Fibroblast of upper back skin (primary cell): ENCODE results near the gene PUSL1.
"Not testable (repeated sequence)": the region's sequence is repeated elsewhere in the genome, so short reads cannot be mapped to it uniquely, and the experiment has no call there.

Source experiments
- DNase-seq: peaks from one replicate; pipeline ENCODE4 v3.0.0-alpha.2; 2013

The PUSL1 gene

DNA sequence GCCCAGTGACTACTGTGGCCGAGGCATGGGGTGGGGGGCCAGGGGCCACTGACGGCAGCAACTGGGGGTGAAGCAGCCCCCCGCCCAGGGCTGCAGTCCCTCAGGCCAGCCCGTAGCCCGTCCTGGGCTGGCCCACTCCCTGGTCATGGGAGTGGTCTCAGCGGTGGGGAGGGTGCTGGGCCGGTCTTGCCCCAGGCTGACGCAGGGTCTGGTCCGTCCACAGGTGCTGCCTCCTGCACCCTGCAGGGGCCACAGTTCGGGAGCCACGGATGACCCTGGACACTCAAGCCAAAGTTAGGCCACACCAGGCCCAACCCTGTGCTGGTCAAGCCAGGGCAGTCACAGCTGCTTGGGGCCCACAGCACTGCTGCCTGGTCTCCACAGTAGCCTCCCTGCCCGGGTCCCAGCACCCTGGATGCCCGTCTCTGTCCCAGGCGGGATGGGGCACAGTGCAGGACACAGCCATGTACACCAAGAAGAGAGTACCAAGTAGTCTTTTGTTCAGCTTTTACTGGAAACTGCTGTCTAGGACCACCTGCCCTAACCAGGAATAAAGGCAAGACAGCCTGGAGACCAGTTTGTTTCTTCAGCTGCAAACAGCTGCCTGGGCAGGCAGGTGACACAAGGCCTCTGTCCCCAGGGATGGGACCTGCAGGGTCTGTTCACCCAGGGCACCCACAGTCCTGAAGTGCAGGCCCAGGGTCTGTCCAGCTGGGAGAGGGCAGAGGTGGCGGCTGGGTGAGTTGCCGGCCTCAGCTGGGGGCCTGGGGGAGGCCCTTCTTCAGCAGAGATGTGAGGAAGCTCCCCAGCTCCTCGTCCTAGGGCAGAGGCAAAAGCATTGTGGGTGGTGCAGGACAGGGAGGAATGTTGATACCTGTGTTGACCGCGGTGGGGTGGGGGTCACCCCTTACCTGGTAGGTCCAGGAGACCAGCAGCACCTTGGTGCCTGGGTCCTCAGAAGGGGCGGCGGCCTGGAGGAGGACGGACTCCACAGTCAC, 3.0 kb downstream of the PUSL1 start:
- DNase-seq, result no peak

- DNase-seq, result no peak
Observed at GRCh38 chr1:1312450-1313314, 4.3 kb downstream of the PUSL1 start.

DNA sequence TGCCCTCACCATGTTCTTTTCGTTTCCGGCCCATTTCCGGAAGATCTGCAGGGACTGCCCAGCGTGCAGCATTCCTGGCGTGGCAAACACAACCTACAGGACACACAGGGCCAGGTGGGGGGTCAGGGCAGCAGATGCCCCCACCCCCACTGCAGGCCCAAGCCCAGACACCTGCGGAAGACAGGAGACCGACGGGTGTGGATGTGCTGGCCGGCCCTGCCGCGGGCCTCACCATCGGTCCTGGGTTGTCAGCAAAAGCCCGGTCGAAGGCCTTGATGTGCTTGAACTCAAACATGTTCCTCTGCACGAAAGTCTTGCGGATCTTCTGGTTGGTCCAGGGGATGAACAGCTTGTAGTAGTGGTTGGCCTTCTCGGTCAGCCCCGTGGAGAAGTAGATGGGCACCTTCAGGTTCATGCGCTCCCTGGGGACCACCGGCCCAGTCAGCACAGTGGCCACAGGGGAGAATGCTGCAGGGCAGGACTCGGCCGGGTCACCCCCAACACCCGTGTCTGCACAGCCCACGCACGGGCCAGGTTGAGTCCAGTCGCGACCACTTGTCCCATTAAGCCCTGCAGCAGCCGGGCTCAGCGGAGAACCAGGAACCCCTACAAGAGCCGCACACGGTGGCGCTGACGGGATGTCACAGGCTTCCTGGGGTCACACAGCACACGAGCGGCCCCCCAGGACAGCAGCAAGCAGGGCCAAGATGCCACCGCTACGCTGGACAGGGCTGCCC, 5.3 kb downstream of the PUSL1 start:
- no peak for DNase-seq

DNA sequence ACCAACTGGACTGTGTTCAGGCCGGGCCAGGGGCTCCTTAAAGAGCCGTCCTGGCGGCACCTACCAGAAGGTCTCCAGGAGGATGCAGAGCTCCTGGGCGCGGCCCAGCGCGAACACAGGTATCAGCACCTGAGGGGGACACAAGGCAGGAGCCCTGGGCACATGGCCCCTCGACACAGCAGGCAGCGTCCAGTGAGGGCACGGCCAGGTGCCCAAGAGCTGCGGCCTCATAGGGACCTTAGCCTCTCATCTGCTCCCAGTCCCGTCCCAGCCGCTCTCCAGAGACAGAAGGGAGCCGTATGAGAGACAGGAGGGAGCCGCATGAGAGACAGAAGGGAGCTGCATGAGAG, 5.8 kb downstream of the PUSL1 start:
- DNase-seq, result no peak

DNA sequence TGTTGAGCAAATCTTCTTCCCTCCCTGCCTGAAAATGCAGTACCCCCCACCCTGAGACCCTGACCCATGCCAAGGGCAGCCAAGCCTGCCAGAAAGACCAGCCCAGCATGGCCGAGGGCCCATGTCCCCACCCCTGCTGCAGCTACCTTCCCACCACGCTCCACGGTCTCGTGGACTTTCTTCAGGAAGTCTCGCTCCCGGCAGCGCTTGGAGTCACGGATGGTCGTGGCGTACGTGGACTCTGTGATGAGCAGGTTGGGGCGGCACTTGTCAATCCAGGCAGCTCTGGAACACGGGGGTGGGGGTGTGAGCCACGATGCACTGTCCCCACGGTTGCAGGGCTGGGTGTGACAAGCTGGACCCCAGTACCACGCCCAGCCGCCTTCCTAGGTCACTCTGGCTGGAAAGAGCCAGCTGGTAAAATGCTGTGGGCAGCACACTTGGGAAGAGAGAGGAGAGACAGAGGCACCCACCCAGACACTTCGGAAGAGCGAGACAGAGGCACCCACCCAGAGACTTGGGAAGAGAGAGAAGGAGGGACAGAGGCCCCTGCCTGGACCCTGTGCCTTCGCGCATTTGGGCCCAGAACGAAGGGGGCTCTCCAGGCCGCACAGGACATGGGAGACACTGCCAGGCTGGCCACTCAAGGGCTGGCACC, 6.4 kb downstream of the PUSL1 start:
- no peak for DNase-seq

- no peak for DNase-seq
Observed at GRCh38 chr1:1315435-1315954, 7.1 kb downstream of the PUSL1 start.

GRCh38 chr1:1316199-1316598, 7.8 kb downstream of the PUSL1 start:
- not testable (repeated sequence) for DNase-seq

- DNase-seq, result no peak
Observed at GRCh38 chr1:1317420-1317819, 9.0 kb downstream of the PUSL1 start.

DNA sequence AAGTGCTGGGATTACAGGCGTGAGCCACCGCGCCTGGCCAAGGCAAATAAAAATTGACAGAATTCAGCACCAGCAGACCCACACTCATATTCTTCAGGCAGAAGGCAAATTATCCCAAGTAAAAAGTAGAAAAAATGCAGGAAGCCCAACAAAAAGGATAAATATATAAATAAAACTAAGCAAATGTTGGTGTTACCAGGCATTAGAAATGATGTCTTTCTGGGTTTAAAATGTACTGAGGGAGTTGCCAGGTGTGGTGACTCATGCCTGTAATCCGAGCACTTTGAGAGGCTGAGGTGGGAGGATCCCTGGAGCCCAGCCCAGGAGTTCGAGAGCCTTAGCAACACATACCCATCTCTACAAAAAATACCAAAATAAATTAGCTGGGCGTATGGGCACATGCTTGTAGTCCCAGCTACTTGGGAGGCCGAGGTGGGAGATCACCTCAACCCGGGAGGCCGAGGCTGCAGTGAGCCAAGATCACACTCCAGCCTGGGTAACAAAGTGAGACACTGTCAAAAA, 9.8 kb downstream of the PUSL1 start:
- peak; percentile 92 for DNase-seq

DNA sequence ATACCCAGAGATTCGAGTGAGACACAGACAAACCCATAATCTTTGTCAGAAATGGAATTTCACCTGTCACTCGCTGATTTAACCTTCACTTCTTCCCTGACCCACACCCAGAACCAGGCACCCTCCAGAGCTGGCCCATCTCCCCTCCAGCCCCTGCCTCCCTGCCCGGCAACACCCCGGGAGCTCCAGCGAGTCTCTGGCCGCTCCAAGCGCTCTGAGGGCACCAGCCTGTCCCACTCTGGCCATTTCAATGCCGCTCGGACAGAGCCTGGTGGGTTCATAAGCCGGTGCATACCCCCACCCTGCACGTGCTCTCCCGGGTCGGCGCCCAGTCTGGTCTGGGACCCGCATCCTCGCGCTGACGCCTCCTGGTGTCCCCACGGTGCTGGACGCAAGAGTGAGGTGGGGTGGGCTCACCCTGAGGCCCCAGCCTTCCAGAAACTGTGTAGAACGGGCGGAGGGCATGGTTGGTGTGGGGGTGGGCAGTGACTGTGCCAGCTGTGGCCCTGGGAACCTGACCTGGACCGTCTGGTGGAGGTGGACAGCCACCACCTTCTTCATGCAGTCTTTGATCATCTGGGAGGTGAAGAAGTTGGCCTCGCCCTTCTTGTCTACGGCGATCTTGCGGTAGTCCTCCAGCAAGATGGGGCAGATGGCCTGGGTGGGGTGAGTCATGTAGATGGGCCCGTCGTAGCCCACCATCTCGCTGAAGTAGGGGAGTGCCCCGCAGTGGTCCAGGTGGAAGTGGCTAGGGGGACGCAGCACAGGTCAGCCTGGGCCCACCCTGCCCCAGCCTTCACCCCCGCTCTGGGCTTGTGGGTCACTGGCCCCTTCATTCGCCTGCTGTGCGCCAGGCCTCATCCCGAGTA, 10.6 kb downstream of the PUSL1 start:
- no peak for DNase-seq

DNA sequence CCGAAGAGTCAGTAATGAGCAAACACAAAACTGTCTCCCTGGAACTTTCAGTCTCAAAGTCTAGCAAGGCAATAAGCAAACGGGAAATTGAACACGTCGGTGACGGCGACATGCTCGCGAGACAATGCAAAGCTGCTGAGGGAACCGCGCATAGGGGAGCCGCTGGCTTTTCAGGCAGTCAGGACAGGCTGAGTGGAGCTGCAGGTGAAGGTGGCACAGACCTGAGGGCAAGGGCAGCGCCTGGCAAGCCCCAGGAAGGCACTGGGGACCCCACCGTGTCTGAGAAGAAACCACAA, 11.2 kb downstream of the PUSL1 start:
- no peak for DNase-seq

GRCh38 chr1:1320666-1321448, 12.5 kb downstream of the PUSL1 start:
- no peak for DNase-seq

- DNase-seq, result no peak
Observed at GRCh38 chr1:1321477-1321876, 13.1 kb downstream of the PUSL1 start.

DNA sequence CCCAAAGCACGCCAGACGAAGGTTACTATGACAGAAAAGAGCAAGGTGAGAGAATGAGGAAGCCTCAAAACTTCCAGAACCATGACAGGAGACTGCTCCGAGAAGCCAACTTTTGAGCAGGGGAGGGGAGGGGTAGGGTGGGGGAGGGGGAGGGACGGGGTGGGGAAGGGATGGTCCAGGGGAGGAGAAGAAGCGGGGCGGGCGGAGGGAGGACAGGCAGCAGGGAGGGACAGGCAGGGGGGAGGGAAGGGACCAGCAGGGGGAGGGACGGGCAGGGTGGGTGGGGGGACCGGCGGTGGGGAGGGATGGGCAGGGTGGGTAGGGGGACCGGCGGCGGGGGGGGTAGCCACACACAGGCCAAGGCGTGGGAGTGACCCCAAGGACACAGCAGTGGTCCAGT, 14.0 kb downstream of the PUSL1 start:
- no peak for DNase-seq

GRCh38 chr1:1322952-1323351, 14.6 kb downstream of the PUSL1 start:
- DNase-seq, result no peak

- no peak for DNase-seq
Observed at GRCh38 chr1:1324084-1324523, 15.7 kb downstream of the PUSL1 start.

DNA sequence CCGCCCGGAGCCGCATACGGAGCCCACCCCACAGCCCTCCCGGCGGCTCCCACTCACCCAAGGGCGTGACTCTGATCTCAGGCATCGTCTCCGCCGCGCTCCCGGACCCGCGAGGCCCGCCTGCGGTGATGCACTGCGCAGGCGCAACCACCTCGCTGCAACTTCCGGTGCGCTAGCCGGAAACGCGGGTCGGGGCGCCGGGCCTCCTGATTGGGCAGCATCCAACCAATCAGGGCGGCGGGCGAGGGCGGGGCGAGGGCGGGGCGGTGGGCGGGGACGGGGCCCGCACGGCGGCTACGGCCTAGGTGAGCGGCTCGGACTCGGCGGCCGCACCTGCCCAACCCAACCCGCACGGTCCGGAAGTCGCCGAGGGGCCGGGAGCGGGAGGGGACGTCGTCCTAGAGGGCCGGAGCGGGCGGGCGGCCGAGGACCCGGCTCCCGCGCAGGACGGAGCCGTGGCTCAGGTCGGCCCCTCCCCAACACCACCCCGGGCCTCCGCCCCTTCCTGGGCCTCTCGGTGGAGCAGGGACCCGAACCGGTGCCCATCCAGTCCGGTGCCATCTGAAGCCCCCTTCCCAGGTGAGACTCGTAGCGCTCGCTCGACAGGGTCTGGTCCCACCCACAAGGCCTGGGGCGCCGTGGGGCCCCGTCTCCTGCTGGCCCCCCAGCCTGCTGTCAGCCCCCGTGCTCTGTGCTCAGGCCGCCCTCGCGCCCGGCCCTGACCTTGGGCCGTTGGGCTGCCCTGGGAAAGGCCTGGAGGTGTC, 16.3 kb downstream of the PUSL1 start, which contains the start of the genes CPTP and INTS11:
Gene CPTP, plus strand, starts transcription at position 279 of the 764 bp plus-strand sequence. CDS start 2,109 bp downstream, outside the sequence.
Gene INTS11, minus strand, starts transcription at position 137 of the 764 bp plus-strand sequence. Its CDS starts 52 bp downstream, at position 85.
- DNase-seq, result peak; percentile 90

DNA sequence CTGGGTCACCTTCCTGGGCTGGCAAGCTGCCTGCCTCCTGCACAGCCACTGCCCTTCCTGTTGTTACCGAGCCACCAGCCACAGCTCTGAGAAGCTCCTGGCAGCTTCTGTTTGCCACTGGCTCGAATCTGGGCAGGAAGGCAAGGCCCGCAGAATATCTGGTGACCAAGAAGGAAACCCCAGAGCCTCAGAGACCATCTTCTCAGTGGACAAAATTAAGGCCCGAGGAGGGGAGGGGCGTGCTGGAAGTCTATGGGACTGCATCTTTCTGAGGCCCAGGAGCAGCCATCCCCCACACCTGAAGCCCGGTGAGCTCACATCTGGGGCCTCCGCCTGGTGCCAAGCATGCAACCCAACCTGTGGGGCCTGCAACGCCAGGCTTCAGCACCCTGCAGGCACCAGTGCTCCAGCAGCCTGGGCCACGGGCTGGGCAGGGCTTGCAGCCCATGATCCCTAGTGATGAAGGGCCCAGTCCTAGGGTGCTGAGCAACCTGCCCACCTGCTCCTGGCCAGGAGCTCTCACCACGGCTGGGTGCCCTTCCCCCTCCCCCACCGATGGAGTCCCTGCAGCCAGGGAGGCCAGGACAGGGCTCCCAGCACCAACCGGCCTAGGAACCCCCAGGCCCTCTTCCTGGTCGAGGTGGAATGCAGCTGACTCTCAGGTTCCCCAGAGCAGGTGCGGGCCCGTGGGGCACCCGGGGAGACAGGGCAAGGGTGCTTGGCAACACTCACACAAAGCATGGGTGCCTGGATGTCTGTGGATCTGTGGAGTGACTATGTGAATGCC, 17.1 kb downstream of the PUSL1 start:
- no peak for DNase-seq
